C4-2B (cell line): ENCODE measurements around the gene GPR107.

ENCODE experiments used
- H3K27ac ChIP-seq: fragments of 450-650 bp; 2 replicates; pipeline ENCODE4 v1.5.1; 2017
- CTCF ChIP-seq: fragments of 450-650 bp; conservative IDR thresholded peaks from 2 replicates; pipeline ENCODE4 v1.5.1; 2017; ENCODE audit warnings: mild to moderate bottlenecking
- ZFX ChIP-seq: fragments of 450-650 bp; IDR thresholded peaks from 2 replicates; pipeline ENCODE4 v1.6.1; 2017

GPR107 gene

DNA sequence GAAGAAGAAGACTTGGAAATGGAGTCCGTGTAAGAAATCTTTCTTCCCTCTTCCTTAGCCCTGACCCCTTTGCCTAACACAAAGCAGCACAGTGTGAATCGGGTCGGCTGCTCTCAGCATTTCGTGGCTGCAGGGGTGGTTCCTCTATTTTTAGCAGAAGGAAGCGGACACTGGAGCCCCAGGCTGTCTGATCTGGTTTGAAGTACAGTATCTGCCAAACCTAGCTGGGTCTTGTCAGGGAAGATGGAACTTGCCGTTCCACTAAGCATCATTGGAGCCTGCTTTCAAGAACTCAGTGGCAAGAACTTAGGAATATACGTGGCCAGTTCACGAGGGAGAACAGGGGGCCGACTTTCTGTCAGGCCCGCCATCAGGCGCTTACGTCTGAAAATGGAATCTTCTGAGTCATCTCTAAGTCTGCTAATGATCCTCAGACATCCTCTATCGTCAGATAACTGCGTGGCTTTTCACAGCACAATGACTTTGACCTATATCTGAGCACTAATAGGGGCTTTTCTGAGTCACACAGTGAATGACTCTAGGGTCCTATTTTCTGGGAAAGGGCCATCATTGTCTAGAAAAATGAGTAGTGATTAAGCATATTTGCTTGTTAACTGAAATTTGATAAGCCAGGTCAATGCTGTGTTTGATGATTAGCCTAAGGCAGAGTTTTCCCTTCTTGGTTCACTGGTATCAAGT is 75.2 kb downstream of the GPR107 start:
- TF ChIP-seq CTCF (no peak), ZFX (no peak)
- H3K27ac ChIP-seq = no peak overlapping the region

DNA sequence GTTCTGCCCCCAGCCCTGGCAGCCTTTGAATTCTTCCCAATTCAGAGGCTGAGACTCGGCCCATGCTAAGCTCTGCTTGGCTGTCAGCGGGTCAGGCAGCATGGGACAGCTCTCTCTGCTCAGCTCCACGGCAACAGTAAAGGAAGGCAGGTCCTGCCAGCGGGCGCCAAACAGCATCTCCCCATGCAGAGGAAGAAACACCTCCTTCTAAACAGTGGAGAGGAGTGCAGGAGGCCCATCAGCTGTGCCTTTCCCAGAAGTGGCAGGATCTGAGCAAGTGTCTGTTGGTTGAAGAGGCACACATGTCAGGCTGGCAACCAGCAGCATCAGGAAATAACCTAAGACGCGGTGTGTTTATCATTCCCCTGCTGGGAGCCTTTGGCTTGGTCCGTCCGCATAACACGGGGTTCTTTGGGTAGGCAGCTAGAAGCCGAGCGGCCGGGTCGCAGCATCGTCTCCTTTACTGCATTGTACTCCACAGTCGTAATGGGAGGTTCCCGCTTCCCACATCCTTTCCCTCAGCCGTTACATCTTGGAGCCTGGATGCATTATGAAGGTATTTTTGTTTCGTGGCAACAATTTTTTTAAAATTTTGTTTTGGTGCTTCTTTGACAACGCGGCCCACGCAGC is 75.8 kb downstream of the GPR107 start:
- H3K27ac ChIP-seq = no peak overlapping the region
- no peak for TF ChIP-seq CTCF
- no peak for TF ChIP-seq ZFX

GRCh38 chr9:130132746-130133145 is 79.0 kb downstream of the GPR107 start:
- no peak overlapping the region for H3K27ac ChIP-seq
- TF ChIP-seq CTCF (no peak), ZFX (no peak)

DNA sequence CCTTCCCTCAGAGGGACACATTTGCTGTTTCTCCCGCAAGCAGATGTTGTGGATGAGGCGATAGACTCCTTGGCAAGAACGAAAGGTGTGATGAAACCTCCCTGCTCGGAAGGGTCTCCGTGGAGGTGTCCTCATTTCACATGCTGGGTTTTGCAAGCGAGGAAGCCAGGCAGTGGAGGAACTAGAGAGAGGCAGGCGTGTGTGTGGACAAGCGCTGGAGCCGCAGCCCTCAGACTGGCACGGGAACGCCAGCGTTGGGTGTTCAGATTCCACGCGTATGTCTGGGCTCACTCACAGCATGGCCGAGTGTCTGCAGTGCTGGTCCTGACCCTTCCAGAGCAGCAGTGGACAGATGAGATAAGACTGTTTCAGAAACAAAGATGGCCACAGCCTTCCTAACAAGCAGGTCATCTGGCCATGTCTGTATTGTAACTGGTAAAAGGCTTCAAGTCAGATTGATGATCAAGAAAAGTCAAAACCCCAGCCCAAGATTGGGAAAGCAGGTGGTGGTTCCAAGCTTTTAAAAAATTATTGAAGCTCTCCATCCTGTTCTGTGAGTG is 83.5 kb downstream of the GPR107 start:
- no peak overlapping the region for H3K27ac ChIP-seq
- TF ChIP-seq ZFX (no peak), CTCF (no peak)

GRCh38 chr9:130137641-130138081 is 84.0 kb downstream of the GPR107 start:
- no peak overlapping the region for H3K27ac ChIP-seq

GRCh38 chr9:130138171-130138653 is 84.5 kb downstream of the GPR107 start:
- no peak overlapping the region for H3K27ac ChIP-seq
- TF ChIP-seq CTCF (no peak), ZFX (no peak)

More at GRCh38 chr9:130137641-130138081, 84.0 kb downstream of the GPR107 start:
- TF ChIP-seq CTCF (no peak), ZFX (no peak)

GRCh38 chr9:130138791-130139190 is 85.1 kb downstream of the GPR107 start:
- no peak overlapping the region for H3K27ac ChIP-seq
- TF ChIP-seq CTCF (no peak), ZFX (no peak)
